Right atrium auricular region (tissue), 2 donors: Measurements from ENCODE around the gene GLO1. TPM values are rescaled to one million over a fixed set of nuclear protein-coding genes. Genes with fewer than 3 reads are reported as not detected.

Experiments used
- DNase-seq: peaks from one replicate; pipeline ENCODE4 v3.0.0-alpha.2; 2019; ENCODE audit warnings: low spot score
- H3K27ac ChIP-seq, 2 donors: fragments of 200-600 bp; sonication (generic); 1 replicate in 1 of 2; 2 replicates in 1 of 2; pipeline ENCODE4 v1.5.1; 2016 to 2019
- H3K27me3 ChIP-seq, 2 donors: fragments of 200-600 bp; sonication (generic); one replicate each; pipeline versions ENCODE4 v1.5.1 to v1.6.0; 2017 to 2019
- H3K36me3 ChIP-seq: fragments of 200-600 bp; sonication (generic); one replicate; pipeline ENCODE4 v1.5.1; 2016
- H3K4me1 ChIP-seq, 2 donors: fragments of 200-600 bp; sonication (generic); one replicate each; pipeline versions ENCODE4 v1.5.1 to v1.6.0; 2017 to 2019
- H3K4me3 ChIP-seq, 2 donors: fragments of 200-600 bp; sonication (generic); 1 replicate in 1 of 2; 2 replicates in 1 of 2; pipeline ENCODE4 v1.5.1; 2017 to 2019; ENCODE audit warnings: mild to moderate bottlenecking in 1 of 2, moderate library complexity in 1 of 2
- H3K9me3 ChIP-seq, 2 donors: fragments of 200-600 bp; sonication (generic); one replicate each; pipeline ENCODE4 v1.5.1; 2019
- total RNA-seq, 2 donors: library from RNA; depleted of rRNA; stranded (reverse); fragments of >200 nt; gene quantifications; one replicate each; pipeline ENCODE4 v1.1.0, GENCODE V29; 2016
- TF ChIP-seq, protein P1 (sequence below), 2 donors: fragments of 200-600 bp; sonication (generic); IDR thresholded peaks; one replicate each; pipeline ENCODE4 v1.5.1; 2019; ENCODE audit warnings: antibody characterized with exemption in 2 of 2

Gene GLO1
- total RNA-seq, 2 donors from 2014 or later, result 95.6 to 137 TPM

DNA sequence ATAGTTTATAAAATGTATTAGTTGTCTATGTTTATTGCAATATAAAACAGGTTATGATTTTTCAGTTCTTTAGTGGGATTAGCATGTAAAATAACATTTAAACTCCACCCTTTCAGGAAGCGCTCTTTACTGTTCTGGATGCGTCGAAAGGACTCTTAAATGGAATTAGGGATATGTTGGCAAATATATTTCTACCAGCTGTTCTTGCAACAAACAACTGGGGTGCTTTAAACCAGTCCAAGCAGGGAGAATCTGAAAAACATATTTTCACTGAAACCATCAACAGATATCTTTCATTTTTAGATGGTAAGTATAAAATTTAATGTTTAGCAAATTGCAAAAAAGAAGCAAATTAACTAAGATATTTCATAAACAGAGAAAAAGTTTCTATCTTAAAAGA is 34.0 kb upstream of the GLO1 start:
- no peaks in the 10 kb centered on the region for H3K36me3 ChIP-seq
- no peaks in the 10 kb centered on the region for H3K27me3 ChIP-seq
- no peaks in the 10 kb centered on the region for H3K4me1 ChIP-seq
- no peaks in the 10 kb centered on the region for H3K9me3 ChIP-seq
- H3K4me3 ChIP-seq, result no peak overlapping the region
- H3K27ac ChIP-seq, result no peak overlapping the region
- no peak for DNase-seq
- TF ChIP-seq, protein P1, sequence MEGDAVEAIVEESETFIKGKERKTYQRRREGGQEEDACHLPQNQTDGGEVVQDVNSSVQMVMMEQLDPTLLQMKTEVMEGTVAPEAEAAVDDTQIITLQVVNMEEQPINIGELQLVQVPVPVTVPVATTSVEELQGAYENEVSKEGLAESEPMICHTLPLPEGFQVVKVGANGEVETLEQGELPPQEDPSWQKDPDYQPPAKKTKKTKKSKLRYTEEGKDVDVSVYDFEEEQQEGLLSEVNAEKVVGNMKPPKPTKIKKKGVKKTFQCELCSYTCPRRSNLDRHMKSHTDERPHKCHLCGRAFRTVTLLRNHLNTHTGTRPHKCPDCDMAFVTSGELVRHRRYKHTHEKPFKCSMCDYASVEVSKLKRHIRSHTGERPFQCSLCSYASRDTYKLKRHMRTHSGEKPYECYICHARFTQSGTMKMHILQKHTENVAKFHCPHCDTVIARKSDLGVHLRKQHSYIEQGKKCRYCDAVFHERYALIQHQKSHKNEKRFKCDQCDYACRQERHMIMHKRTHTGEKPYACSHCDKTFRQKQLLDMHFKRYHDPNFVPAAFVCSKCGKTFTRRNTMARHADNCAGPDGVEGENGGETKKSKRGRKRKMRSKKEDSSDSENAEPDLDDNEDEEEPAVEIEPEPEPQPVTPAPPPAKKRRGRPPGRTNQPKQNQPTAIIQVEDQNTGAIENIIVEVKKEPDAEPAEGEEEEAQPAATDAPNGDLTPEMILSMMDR (IDR thresholded peaks at IDR 0.05), result no peak

DNA sequence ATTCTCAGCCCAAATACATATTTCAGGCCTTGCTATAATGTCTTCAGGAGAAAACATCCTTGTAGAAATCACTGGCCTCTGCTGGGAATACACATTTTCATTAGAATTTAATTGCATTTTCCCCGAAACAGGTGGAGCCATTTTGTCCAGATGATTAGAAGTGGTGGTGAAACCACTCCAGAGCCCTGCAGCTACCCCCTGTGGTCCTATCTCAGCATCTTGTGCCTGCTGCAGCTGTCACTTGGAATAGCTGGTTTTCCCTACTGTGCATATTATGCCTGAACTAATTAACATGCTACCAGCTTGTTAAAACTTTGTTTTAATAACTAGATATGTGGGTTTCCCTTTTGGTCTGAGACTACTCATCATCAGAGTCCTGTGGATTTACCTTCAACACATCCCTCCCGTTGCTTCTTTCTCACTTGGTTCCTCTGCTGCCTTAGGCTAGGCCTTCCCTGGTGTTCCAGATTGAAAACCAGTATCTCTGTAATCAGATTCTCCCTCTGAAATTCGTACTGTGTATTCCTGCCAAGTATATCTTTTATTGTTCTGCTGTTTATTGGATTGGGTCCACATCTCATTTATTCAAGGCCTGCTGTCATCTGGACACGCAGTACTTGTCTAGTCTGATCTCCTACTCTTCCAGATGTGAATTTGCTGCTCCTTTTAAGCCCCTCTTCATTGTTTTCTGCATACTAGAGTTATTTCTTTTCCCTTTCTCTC is 27.4 kb upstream of the GLO1 start:
- TF ChIP-seq, protein P1 (IDR thresholded peaks at IDR 0.05), result no peak
- no peak for DNase-seq
- Histone ChIP-seq H3K36me3 (no peaks in the 10 kb centered on the region), H3K9me3 (no peaks in the 10 kb centered on the region), H3K4me1 (no peaks in the 10 kb centered on the region), H3K27me3 (no peaks in the 10 kb centered on the region), H3K4me3 (no peak overlapping the region), H3K27ac (no peak overlapping the region)

DNA sequence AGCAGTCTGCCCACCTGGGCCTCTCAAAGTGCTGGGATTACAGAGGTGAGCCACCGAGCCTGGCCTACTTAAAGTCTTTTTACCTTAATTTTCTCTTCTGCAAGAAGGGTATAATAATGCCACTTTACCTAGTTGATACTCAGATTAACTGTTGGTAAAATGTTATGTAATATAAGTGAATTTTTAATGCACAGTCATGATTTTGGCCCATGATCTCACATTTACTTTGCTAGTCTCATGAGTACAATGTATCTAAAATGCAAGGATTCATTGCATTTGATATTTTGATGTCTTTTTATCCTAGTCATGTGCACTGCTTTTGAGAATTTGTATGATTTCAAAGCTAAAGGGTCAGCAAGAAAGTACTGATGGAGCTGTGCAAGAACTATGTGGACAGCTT is 25.3 kb upstream of the GLO1 start:
- H3K27ac ChIP-seq, result no peak overlapping the region
- H3K27me3 ChIP-seq, result no peaks in the 10 kb centered on the region
- no peaks in the 10 kb centered on the region for H3K9me3 ChIP-seq
- no peaks in the 10 kb centered on the region for H3K36me3 ChIP-seq
- no peak for DNase-seq
- TF ChIP-seq, protein P1 (IDR thresholded peaks at IDR 0.05), result no peak
- H3K4me3 ChIP-seq, result no peak overlapping the region
- no peaks in the 10 kb centered on the region for H3K4me1 ChIP-seq

- TF ChIP-seq, protein P1 (IDR thresholded peaks at IDR 0.05), result no peak
- Histone ChIP-seq H3K27ac (no peak overlapping the region), H3K27me3 (no peaks in the 10 kb centered on the region), H3K4me1 (no peaks in the 10 kb centered on the region), H3K9me3 (no peaks in the 10 kb centered on the region), H3K4me3 (no peak overlapping the region), H3K36me3 (no peaks in the 10 kb centered on the region)
- DNase-seq, result no peak
These were observed 22.7 kb upstream of the GLO1 start for GRCh38 chr6:38725414-38726183.

DNA sequence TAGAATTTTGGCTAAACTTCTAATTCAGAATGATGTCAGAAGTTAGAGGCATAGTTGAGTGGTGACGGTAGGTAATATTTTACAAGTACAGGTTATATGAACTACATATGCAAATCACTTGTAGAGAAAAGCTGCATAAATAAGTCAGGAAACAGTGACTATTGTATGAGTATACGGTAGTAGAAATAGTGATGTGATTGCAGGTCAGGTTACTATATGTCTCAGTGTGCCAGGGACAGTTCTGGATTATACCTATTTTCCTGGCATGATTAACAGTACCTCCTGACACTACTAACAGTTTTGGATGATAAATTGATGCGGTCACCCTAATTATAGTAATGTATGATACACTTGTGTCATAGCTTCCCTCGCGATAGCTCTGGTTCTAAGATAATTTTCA is 21.4 kb upstream of the GLO1 start:
- Histone ChIP-seq H3K36me3 (no peaks in the 10 kb centered on the region), H3K4me3 (no peak overlapping the region), H3K9me3 (no peaks in the 10 kb centered on the region), H3K4me1 (no peaks in the 10 kb centered on the region), H3K27ac (no peak overlapping the region), H3K27me3 (no peaks in the 10 kb centered on the region)
- no peak for DNase-seq
- TF ChIP-seq, protein P1 (IDR thresholded peaks at IDR 0.05), result no peak
